ENCODE data around the gene FYTTD1.
A peak's percentile ranks its signal among the peaks of the same experiment; 100 is the strongest.

The FYTTD1 gene

DNA sequence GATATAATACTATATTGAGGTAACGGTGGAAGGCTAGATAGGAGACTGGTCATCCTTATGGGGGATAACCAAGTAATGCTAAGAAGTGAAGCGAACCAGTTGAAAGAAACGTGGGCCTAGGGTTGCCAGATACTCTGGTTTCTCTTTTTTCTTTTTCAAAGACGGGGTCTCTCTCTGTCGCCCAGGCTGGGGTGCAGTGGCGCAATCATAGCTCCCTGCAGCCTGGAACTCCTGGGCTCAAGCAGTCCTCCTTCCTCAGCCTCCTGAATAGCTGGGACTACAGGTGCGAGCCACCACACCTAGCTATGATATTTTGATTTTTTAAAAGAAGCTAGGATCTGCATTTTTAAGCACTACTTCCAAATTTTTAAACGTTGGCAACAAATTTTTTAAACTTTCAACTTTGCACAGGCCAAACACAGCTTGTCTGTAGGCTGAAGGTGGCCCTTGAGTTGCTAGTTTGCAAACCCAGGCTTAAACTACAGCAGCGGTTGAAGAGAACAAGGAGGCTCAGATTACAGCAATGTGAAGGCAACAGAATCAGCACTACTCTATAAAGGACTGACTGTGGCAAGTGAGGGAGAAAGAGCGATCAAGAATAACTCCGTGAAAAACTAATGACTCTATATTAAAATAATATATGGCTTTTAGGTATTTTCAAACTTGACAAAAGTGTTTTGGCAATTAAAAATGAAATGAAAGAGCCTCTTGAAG is 11.8 kb upstream of the FYTTD1 start:
- no peak for DNase-seq

- no peak for DNase-seq
Observed at GRCh38 chr3:197742787-197743186, 6.9 kb upstream of the FYTTD1 start.

DNA sequence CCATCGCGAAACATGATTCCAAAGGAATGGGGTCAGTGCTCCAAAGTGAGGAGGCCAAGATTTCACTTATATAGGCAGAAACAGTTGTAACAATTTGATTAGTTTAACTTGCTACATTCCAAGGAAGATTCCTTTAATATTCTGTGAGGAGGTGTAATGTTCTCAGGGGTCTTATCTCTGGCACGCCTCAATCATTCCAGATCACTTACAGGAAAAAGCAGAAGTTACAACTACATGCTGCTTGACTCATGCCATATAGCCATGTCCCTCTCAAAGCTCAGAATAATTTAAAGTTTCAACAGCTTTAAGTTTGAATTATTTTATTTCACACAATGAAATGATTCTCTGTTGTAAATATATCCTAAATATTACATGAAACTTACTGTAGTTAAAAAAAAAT is 3.5 kb upstream of the FYTTD1 start:
- no peak for DNase-seq

DNA sequence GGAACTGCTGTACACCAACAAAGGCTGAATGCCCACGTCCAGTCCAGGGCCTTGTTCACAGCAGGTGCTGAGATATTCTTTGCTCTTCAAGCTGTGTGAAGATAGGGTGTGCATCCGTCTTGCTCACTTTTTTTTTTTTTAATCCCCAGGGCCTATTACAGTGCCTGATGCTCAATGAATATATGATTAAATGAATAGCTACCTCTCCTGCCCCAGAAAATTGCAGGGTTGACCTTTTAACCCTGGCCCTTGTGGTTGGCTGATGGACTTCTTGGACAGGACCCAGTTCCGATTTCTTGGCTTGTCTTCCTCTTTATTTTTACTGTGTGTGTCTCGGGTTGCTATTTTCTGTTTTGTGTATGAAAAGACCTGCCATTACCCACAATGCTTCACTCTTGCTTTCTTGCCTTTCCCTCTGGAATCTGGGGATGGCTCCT is 2.9 kb upstream of the FYTTD1 start:
- DNase-seq = no peak

- DNase-seq = no peak
Observed at GRCh38 chr3:197748597-197749314, 927 bp upstream of the FYTTD1 start.

GRCh38 chr3:197749315-197749600 is 425 bp upstream of the FYTTD1 start:
- DNase-seq = no peak

DNA sequence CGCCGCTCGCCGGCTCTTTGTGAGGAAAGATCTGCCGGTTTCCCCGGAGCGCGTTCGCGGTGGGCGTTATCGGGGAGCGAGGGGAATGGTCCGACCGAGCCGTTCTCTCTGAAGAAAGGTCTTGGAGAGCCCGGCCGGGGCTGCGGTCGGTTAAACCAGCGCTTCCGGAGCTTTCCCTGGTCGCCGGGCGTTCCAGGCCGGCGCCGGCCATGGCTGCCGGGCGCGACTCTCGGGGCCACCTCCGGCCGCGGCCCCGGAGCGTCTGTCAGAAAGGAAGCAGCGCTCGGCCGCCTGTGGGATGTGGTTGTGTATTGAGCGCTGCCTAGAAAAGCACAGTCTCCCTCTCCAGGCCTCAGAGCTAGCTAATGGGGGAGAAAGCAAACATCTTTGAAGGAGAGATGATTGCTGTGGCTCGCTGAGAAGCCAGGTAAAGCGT is 731 bp downstream of the FYTTD1 start:
- peak; percentile 35 for DNase-seq

DNA sequence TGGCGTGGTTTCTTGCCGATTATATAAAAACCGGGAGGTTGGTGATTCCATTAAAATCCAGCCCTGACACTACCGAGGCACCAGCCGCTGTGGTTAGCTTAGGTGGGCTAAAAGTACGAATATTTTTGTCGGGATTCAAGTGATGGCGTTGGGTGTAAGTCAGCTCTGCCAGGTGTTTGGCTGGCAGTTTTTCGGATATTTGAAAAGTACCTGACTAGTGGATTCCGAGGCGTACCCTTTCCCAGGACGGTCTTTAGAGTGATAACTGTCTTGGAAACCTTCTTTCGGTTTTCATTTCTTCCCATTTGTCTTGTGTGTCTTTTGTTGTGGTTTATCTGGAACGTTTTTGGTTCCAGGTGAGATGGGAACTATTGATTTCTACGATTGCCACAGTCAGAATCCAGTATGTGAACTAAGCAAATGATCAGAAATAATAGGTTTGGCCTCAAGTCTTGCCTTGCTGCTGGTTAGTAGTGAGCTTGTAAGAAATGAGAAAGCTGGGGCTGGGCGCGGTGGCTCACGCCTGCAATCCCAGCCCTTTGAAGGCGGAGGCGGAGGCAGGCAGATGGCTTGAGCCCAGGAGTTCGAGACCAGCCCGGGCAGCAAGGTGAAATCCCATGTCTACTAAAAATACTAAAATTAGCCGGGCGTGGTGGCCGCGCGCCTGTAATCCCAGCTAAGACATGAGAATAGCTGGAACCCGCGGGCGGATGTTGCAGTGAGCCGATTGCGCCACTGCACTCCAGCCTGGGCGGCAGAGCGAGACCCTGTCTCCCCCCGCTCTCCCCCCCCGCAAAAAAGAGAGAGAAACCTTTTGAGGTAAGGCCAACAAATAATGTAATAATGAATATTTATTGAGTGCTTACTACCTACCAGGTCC is 1.4 kb downstream of the FYTTD1 start:
- DNase-seq = peak; percentile 17

GRCh38 chr3:197752107-197752506 is 2.4 kb downstream of the FYTTD1 start:
- DNase-seq = no peak

DNA sequence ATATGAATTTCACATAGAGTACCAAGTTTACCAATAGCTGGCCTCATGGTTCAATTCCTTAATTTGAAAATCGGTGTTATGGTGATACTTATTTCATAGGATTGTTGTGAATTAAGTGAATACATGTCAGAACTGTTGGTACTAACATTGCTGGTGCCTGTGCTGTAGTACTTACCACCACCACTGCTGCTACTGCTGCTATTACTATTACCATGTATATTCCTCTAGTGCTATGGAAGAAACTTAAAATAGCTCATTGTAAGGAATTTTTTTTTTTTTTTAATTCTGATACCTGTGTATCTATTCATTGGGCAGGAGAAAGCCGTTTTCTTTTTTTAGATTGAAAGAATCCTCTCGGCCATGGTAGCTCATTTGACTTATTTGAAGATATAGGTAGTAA is 3.6 kb downstream of the FYTTD1 start:
- DNase-seq = no peak

- DNase-seq = no peak
Observed at GRCh38 chr3:197756704-197757103, 7.0 kb downstream of the FYTTD1 start.

DNA sequence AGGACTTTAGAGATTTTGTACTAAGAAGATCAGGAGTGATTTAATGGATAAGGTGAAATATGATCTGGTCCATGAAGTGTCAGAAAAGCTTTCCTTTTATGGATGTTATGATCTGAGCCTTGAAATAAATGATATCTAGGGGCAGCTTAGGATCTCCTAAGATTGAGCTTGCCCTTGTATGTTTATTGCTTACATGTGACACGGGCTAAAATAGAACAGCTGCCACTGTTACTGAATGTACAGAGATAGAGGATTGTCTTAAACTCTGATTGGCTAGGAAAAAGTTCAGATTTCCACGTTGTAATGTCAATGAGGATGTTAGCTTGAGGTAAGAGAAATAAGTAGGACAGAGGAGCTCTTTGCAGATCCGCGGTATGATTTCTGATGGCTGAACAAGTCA is 8.8 kb downstream of the FYTTD1 start:
- DNase-seq = no peak

DNA sequence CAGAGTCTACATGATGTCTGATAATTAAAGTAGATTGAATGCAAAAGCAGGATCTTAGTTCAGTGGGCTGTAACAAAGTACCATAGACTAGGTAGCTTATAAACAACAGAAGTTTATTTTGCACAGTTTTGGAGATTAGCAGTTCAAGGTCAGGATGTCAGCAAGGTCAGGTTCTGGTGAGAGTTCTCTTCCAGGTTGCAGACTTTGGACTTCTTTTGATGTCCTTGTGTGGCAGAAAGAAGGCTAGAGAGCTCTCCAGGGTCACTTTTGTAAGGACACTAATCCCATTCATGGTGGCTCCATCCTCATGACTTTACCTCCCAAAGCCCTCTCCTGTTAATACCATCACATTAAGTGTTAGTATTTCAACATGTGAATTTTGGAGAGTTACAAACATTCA is 12.1 kb downstream of the FYTTD1 start:
- no peak for DNase-seq

GRCh38 chr3:197775317-197775716 is 25.6 kb downstream of the FYTTD1 start:
- DNase-seq = no peak

DNA sequence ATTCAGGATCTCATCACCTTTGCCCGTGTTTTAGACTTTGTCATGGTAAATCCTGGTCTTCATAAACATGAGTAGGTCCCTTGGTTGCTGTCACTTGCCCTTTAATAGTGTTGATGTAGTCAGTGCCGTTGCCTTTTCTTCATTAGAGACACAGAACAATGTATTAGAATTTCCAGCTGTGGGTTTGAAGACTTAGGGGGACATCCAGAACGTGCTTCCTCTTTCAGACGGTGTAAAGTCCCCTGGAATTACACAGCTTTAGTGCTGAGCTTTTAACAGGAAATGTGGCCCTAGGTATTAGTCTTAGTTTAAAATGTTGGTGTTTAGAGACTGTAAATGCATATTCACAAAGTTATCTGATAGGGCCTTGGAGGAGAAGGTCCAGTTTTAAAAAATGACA is 32.5 kb downstream of the FYTTD1 start:
- DNase-seq = no peak

DNA sequence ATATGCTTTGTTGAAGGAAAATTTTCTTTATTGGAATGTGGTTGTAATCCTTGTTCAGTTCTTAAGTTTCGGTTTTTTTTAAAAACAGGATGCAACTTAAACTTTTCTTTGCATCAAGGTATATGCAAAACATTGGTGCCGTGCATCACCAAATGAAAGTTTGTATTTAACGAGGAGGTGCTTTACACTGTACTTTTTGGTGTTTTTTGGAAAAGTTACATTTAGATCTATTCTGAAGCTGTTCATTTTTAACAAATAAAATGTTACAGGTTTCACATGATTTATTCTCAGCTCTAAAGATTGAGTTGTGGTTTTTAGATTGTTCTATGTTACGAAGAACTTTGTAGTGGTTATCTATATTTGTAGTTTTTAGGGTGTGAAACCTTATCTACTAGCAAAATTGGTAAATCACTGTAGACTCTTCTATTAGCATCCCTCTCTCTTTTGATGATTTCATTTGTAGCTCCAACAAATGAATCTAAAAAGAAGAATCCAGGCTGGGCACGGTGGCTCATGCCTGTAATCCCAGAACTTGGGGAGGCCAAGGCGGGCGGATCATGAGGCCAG is 34.4 kb downstream of the FYTTD1 start:
- no peak for DNase-seq

GRCh38 chr3:197787412-197787811 is 37.7 kb downstream of the FYTTD1 start:
- no peak for DNase-seq

GRCh38 chr3:197789309-197789708 is 39.6 kb downstream of the FYTTD1 start:
- DNase-seq = no peak

DNA sequence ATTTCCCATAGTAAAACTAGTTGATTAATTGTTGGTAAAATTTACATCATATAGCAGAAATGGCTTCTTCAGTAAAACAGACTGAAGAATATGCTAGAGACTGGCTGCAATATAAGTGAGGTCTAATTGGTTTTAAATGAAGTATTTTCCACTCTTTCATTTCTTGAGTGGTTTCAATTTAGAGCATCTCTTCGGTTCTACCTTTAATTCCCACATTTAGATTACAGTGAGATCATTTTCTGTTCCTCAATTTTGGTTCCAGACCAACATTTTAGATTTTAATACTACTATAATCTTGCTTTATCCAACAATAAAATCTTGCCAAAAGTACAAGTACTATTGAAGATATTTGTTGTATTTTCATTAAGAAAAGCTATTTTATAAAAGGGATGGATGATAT is 40.4 kb downstream of the FYTTD1 start:
- DNase-seq = no peak

GRCh38 chr3:197791113-197791891 is 41.6 kb downstream of the FYTTD1 start, which contains the start of gene LRCH3:
Gene LRCH3, plus strand, starts transcription at chr3:197791254. Its CDS starts 25 bp downstream, at chr3:197791279.
- peak; percentile 74 for DNase-seq

DNA sequence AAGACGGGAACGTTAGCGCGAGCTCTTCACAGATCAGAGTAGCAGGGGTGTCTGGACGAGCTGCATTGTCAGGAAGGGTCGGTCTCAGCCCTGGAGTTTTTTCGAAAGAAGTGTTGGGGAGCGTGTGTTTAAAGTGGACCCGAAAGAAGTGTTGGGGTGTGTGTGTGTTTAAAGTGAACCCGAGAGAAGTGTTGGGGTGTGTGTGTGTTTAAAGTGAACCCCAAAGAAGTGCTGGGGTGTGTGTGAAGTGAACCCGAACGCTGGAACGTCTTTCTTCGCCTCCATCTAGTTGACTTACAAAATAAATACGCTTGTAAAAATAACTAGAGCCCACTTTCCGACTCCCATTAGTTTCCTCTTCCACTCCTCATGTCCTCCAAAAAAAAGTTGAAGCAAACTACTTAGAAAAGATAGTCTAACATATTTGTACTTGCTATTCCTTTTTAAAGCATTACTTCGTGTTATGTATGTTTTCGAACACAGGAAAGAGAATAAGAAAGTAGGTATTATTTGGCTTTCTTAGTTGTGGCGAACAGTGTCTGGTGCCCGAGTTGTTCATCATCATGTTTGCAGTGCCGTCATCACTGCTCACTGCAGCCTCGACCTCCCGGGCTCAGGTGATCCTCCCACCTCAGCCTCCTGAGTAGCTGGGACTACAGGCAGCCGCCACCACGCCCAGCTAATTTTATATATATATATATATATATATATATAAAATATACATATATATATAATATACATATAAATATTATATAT is 42.4 kb downstream of the FYTTD1 start:
- no peak for DNase-seq

DNA sequence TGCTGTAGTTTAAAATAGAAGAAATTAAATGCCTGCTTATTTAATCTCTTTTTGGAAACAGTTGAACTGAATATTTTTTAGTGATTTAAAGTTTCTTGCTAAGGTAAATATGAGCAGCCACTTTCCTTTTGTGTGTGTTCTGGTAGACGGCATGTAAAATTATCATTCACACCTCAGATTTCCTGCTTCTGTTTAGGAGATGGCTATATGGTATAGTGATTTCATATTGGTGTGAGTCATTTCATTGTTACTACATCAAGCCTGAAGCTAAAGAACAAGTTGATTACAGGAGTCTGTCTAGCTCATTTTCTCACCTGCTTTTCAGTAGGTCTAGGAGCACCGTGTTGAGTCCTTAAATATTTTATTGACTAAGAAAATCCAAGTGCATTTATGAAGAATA is 43.6 kb downstream of the FYTTD1 start:
- DNase-seq = no peak
